Liver (tissue), 9 donors: Measurements from ENCODE around the gene RHEB. TPM values are rescaled to one million over a fixed set of nuclear protein-coding genes. Genes with fewer than 3 reads are reported as not detected.

Source experiments
- DNase-seq: peaks from one replicate; pipeline ENCODE4 v3.0.0-alpha.2; 2017; ENCODE audit warnings: low spot score
- H3K27ac ChIP-seq, 2 donors: one replicate each; pipeline ENCODE4 v1.7.0; 2013; ENCODE audit warnings: inconsistent platforms in 2 of 2, low read length in 2 of 2, control low read depth in 1 of 2, low read depth in 1 of 2, mild to moderate bottlenecking in 1 of 2
- H3K27me3 ChIP-seq, 4 donors: one replicate each; pipeline versions ENCODE4 v1.6.1 to v1.7.0; 2013; ENCODE audit warnings: low read length in 3 of 4, inconsistent platforms in 1 of 4, mild to moderate bottlenecking in 1 of 4, moderate library complexity in 1 of 4; ENCODE audit not compliant: control insufficient read depth in 4 of 4, insufficient read depth in 4 of 4
- H3K36me3 ChIP-seq, 4 donors: one replicate each; pipeline versions ENCODE4 v1.6.1 to v1.7.0; 2013; ENCODE audit warnings: low read length in 3 of 4, mild to moderate bottlenecking in 3 of 4, low read depth in 1 of 4, moderate library complexity in 1 of 4; ENCODE audit not compliant: control insufficient read depth in 4 of 4, insufficient read depth in 3 of 4
- H3K4me1 ChIP-seq, 4 donors: one replicate each; pipeline versions ENCODE4 v1.6.1 to v1.7.0; 2013; ENCODE audit warnings: low read length in 3 of 4, mild to moderate bottlenecking in 3 of 4, moderate library complexity in 1 of 4; ENCODE audit not compliant: control insufficient read depth in 4 of 4, insufficient read depth in 4 of 4
- H3K4me3 ChIP-seq, 3 donors: one replicate each; pipeline versions ENCODE4 v1.6.1 to v1.7.0; 2013; ENCODE audit warnings: low read length in 3 of 3, control low read depth in 1 of 3, low read depth in 1 of 3, mild to moderate bottlenecking in 1 of 3
- H3K9ac ChIP-seq, 2 donors: one replicate each; pipeline ENCODE4 v1.7.0; 2013; ENCODE audit warnings: low read length in 2 of 2, mild to moderate bottlenecking in 2 of 2, moderate library complexity in 2 of 2, control low read depth in 1 of 2, low read depth in 1 of 2
- H3K9me3 ChIP-seq, 4 donors: one replicate each; pipeline versions ENCODE4 v1.6.1 to v1.7.0; 2013; ENCODE audit warnings: low read length in 3 of 4; ENCODE audit not compliant: control insufficient read depth in 4 of 4
- EGR1 ChIP-seq, 2 donors: IDR thresholded peaks; 2 replicates each; pipeline ENCODE4 v1.6.1; 2016 to 2018; ENCODE audit warnings: antibody characterized with exemption in 2 of 2, low read depth in 2 of 2
- FOXA1 ChIP-seq: IDR thresholded peaks from 2 replicates; pipeline ENCODE4 v1.6.1; 2016; ENCODE audit warnings: antibody characterized with exemption
- FOXA2 ChIP-seq: IDR thresholded peaks from 2 replicates; pipeline ENCODE4 v1.6.1; 2016; ENCODE audit warnings: antibody characterized with exemption
- GABPA ChIP-seq, 2 donors: IDR thresholded peaks in 1 of 2; conservative IDR thresholded peaks in 1 of 2; 2 replicates each; pipeline ENCODE4 v1.6.1; 2016; ENCODE audit warnings: antibody characterized with exemption in 2 of 2, mild to moderate bottlenecking in 1 of 2, moderate library complexity in 1 of 2
- HNF4A ChIP-seq, 2 donors: conservative IDR thresholded peaks; 2 replicates each; pipeline ENCODE4 v1.6.1; 2016; ENCODE audit warnings: antibody characterized with exemption in 2 of 2, mild to moderate bottlenecking in 2 of 2
- HNF4G ChIP-seq: IDR thresholded peaks from 2 replicates; pipeline ENCODE4 v1.6.1; 2016; ENCODE audit warnings: antibody characterized with exemption
- JUND ChIP-seq, 2 donors: IDR thresholded peaks; 2 replicates each; pipeline ENCODE4 v1.6.1; 2016; ENCODE audit warnings: antibody characterized with exemption in 2 of 2
- NR2F2 ChIP-seq: IDR thresholded peaks from 2 replicates; pipeline ENCODE4 v1.6.1; 2016; ENCODE audit warnings: antibody characterized with exemption
- RAD21 ChIP-seq, 2 donors: IDR thresholded peaks; 2 replicates each; pipeline ENCODE4 v1.6.1; 2016; ENCODE audit warnings: antibody characterized with exemption in 2 of 2, mild to moderate bottlenecking in 2 of 2
- RXRA ChIP-seq, 2 donors: IDR thresholded peaks; 2 replicates each; pipeline ENCODE4 v1.6.1; 2017 to 2018; ENCODE audit warnings: antibody characterized with exemption in 2 of 2, mild to moderate bottlenecking in 1 of 2
- SP1 ChIP-seq: IDR thresholded peaks from 2 replicates; pipeline ENCODE4 v1.6.1; 2018; ENCODE audit warnings: antibody characterized with exemption, mild to moderate bottlenecking
- TAF1 ChIP-seq: conservative IDR thresholded peaks from 2 replicates; pipeline ENCODE4 v1.6.1; 2016; ENCODE audit warnings: antibody characterized with exemption, mild to moderate bottlenecking
- YY1 ChIP-seq: IDR thresholded peaks from 2 replicates; pipeline ENCODE4 v1.6.1; 2016; ENCODE audit warnings: antibody characterized with exemption, mild to moderate bottlenecking
- WGBS: extraction: QIAGEN DNeasy Blood & Tissue Kit; methylation state at CpG from one replicate; pipeline ENCODE4 v1.1.7; 2013; 5-methylcytosine and 5-hydroxymethylcytosine counted together
- polyA plus RNA-seq, 2 donors: library from polyadenylated mRNA; stranded (reverse) in 1 of 2; unstranded in 1 of 2; fragments of 200-250 nt in 1 of 2; fragments of >200 nt in 1 of 2; fragmentation: Nextera tagmentation in 1 of 2; extraction: Ambion mirVana in 1 of 2; gene quantifications; one replicate each; pipeline versions ENCODE4 v1.2.1 to v1.2.3, GENCODE V29; 2013 to 2015
- total RNA-seq, 2 donors: library from RNA; depleted of rRNA; stranded (reverse); fragments of >200 nt; gene quantifications; one replicate each; pipeline ENCODE4 v1.2.3, GENCODE V29; 2014
- TF ChIP-seq, protein P1 (sequence below): IDR thresholded peaks from 2 replicates; pipeline ENCODE4 v1.6.1; 2016; ENCODE audit warnings: antibody characterized with exemption
- TF ChIP-seq, protein P2 (sequence below): IDR thresholded peaks from 2 replicates; pipeline ENCODE4 v1.6.1; 2016; ENCODE audit warnings: antibody characterized with exemption
- TF ChIP-seq, protein P3 (sequence below): IDR thresholded peaks from 2 replicates; pipeline ENCODE4 v1.6.1; 2016; ENCODE audit warnings: antibody characterized with exemption, mild to moderate bottlenecking
- TF ChIP-seq, protein P4 (sequence below): fragments of 150-350 bp; IDR thresholded peaks from 2 replicates; pipeline ENCODE4 v1.5.1; 2017; ENCODE audit warnings: improper control_type of control experiment, low read depth, low read length; ENCODE audit not compliant: missing input control
- TF ChIP-seq, protein P5 (sequence below): IDR thresholded peaks from 2 replicates; pipeline ENCODE4 v1.6.1; 2016; ENCODE audit warnings: antibody characterized with exemption
- donor health status: healthy.
- donor health status: healthy.
- donor health status: healthy.
- donor health status: healthy.
- donor health status: healthy.

Gene RHEB
- total and polyA plus RNA-seq, 4 donors = 29.5 to 59.0 (median 36.5) TPM

DNA sequence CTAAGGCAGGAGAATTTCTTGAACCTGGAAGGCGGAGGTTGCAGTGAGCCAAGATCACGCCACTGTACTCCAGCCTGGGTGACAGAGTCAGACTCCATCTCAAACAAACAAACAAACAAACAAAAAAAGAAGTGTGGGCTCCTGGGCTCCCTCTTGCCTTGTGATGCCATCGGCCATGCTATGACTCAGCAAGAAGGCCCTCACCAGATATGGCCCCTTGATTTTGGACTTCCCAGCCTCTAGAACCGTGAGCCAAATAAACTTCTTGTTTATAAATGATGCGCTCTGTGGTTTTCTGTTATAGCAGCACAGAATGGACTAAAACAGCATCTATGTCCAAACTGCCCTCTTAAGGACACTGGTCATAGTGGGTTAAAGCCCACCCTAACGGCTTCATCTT is 29.9 kb upstream of the RHEB start:
- TF ChIP-seq FOXA2 (no peak), SP1 (no peak), FOXA1 (no peak), TAF1 (no peak), HNF4G (no peak), YY1 (no peak), HNF4A (conservative IDR thresholded peaks at IDR 0.05) (no peak)
- TF ChIP-seq, protein P1, sequence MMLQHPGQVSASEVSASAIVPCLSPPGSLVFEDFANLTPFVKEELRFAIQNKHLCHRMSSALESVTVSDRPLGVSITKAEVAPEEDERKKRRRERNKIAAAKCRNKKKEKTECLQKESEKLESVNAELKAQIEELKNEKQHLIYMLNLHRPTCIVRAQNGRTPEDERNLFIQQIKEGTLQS = no peak
- TF ChIP-seq, protein P2, sequence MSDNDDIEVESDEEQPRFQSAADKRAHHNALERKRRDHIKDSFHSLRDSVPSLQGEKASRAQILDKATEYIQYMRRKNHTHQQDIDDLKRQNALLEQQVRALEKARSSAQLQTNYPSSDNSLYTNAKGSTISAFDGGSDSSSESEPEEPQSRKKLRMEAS = no peak
- Histone ChIP-seq H3K9ac (no peak overlapping the region), H3K4me3 (no peak overlapping the region), H3K9me3 (no peaks in the 10 kb centered on the region), H3K27me3 (no peaks in the 10 kb centered on the region), H3K27ac (no peak overlapping the region), H3K36me3 (no peaks in the 10 kb centered on the region), H3K4me1 (peaks cover 2 to 16% (median 8%) of the 10 kb centered on the region in 4 donors)
- DNase-seq = no peak
- WGBS = 95% methylated on average over 6 of the region's 6 CpGs

DNA sequence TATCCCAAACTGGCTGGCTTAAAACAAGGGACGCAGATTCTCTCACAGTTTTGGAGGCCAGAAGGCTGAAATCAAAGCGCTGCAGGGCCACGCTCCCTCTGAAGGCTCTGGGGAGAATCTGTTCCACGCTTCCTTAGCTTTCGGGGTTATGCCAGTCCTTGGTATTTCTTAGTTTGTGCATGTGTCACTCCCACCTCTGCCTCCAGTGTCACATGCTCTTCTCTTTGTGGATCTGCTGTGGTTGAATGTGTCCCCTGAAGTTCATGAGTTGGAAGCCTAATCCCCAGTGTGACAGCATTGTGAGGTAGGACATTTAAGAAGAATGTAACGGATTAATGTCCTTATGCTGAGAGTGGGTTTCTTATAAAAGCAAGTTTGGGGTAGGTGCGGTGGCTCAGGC is 29.4 kb upstream of the RHEB start:
- TF ChIP-seq NR2F2 (no peak), TAF1 (no peak), RXRA (IDR thresholded peaks at IDR 0.05) (no peak), HNF4A (conservative IDR thresholded peaks at IDR 0.05) (no peak), HNF4G (no peak), JUND (IDR thresholded peaks at IDR 0.05) (no peak), RAD21 (IDR thresholded peaks at IDR 0.05) (no peak), GABPA (IDR thresholded peaks at IDR 0.05 in 1 of 2, conservative IDR thresholded peaks at IDR 0.05 in 1 of 2) (no peak), EGR1 (IDR thresholded peaks at IDR 0.05; ENCODE audit: low read depth in 2 of 2) (no peak), FOXA2 (no peak), FOXA1 (no peak), SP1 (no peak), YY1 (no peak)
- TF ChIP-seq, protein P3, sequence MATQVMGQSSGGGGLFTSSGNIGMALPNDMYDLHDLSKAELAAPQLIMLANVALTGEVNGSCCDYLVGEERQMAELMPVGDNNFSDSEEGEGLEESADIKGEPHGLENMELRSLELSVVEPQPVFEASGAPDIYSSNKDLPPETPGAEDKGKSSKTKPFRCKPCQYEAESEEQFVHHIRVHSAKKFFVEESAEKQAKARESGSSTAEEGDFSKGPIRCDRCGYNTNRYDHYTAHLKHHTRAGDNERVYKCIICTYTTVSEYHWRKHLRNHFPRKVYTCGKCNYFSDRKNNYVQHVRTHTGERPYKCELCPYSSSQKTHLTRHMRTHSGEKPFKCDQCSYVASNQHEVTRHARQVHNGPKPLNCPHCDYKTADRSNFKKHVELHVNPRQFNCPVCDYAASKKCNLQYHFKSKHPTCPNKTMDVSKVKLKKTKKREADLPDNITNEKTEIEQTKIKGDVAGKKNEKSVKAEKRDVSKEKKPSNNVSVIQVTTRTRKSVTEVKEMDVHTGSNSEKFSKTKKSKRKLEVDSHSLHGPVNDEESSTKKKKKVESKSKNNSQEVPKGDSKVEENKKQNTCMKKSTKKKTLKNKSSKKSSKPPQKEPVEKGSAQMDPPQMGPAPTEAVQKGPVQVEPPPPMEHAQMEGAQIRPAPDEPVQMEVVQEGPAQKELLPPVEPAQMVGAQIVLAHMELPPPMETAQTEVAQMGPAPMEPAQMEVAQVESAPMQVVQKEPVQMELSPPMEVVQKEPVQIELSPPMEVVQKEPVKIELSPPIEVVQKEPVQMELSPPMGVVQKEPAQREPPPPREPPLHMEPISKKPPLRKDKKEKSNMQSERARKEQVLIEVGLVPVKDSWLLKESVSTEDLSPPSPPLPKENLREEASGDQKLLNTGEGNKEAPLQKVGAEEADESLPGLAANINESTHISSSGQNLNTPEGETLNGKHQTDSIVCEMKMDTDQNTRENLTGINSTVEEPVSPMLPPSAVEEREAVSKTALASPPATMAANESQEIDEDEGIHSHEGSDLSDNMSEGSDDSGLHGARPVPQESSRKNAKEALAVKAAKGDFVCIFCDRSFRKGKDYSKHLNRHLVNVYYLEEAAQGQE = no peak
- TF ChIP-seq, protein P4, sequence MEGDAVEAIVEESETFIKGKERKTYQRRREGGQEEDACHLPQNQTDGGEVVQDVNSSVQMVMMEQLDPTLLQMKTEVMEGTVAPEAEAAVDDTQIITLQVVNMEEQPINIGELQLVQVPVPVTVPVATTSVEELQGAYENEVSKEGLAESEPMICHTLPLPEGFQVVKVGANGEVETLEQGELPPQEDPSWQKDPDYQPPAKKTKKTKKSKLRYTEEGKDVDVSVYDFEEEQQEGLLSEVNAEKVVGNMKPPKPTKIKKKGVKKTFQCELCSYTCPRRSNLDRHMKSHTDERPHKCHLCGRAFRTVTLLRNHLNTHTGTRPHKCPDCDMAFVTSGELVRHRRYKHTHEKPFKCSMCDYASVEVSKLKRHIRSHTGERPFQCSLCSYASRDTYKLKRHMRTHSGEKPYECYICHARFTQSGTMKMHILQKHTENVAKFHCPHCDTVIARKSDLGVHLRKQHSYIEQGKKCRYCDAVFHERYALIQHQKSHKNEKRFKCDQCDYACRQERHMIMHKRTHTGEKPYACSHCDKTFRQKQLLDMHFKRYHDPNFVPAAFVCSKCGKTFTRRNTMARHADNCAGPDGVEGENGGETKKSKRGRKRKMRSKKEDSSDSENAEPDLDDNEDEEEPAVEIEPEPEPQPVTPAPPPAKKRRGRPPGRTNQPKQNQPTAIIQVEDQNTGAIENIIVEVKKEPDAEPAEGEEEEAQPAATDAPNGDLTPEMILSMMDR = no peak
- TF ChIP-seq, protein P5, sequence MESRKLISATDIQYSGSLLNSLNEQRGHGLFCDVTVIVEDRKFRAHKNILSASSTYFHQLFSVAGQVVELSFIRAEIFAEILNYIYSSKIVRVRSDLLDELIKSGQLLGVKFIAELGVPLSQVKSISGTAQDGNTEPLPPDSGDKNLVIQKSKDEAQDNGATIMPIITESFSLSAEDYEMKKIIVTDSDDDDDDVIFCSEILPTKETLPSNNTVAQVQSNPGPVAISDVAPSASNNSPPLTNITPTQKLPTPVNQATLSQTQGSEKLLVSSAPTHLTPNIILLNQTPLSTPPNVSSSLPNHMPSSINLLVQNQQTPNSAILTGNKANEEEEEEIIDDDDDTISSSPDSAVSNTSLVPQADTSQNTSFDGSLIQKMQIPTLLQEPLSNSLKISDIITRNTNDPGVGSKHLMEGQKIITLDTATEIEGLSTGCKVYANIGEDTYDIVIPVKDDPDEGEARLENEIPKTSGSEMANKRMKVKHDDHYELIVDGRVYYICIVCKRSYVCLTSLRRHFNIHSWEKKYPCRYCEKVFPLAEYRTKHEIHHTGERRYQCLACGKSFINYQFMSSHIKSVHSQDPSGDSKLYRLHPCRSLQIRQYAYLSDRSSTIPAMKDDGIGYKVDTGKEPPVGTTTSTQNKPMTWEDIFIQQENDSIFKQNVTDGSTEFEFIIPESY = no peak
- TF ChIP-seq, protein P2 = no peak
- TF ChIP-seq, protein P1 = no peak

More for the DNA sequence above, 29.4 kb upstream of the RHEB start:
- Histone ChIP-seq H3K36me3 (no peaks in the 10 kb centered on the region), H3K9me3 (no peaks in the 10 kb centered on the region), H3K27me3 (no peaks in the 10 kb centered on the region), H3K4me3 (no peak overlapping the region), H3K27ac (no peak overlapping the region), H3K9ac (no peak overlapping the region), H3K4me1 (peaks cover 2 to 16% (median 8%) of the 10 kb centered on the region in 4 donors)
- no peak for DNase-seq
- 99% methylated on average over 7 of the region's 7 CpGs for WGBS
